Transverse colon (tissue), 3 donors: Measurements from ENCODE around the gene ACTR1B.
A peak's percentile ranks its signal among the peaks of the same experiment; 100 is the strongest.

Experiments
- EP300 ChIP-seq: sonication (generic); formaldehyde crosslinking; IDR thresholded peaks from one replicate; pipeline ENCODE4 v1.6.1; 2017; ENCODE audit warnings: antibody characterized with exemption, low read depth
- TF ChIP-seq, protein P1 (sequence below), 5 experiments: fragments of 200-600 bp in 3 of 5; fragments of 450-650 bp in 2 of 5; sonication (generic) in 3 of 5; IDR thresholded peaks; 1 replicate in 2 of 5; 2 replicates in 3 of 5; pipeline ENCODE4 v1.5.1; 2016 to 2017; ENCODE audit warnings: antibody characterized with exemption in 5 of 5, inconsistent platforms in 3 of 5, mild to moderate bottlenecking in 2 of 5, moderate library complexity in 1 of 5

DNA sequence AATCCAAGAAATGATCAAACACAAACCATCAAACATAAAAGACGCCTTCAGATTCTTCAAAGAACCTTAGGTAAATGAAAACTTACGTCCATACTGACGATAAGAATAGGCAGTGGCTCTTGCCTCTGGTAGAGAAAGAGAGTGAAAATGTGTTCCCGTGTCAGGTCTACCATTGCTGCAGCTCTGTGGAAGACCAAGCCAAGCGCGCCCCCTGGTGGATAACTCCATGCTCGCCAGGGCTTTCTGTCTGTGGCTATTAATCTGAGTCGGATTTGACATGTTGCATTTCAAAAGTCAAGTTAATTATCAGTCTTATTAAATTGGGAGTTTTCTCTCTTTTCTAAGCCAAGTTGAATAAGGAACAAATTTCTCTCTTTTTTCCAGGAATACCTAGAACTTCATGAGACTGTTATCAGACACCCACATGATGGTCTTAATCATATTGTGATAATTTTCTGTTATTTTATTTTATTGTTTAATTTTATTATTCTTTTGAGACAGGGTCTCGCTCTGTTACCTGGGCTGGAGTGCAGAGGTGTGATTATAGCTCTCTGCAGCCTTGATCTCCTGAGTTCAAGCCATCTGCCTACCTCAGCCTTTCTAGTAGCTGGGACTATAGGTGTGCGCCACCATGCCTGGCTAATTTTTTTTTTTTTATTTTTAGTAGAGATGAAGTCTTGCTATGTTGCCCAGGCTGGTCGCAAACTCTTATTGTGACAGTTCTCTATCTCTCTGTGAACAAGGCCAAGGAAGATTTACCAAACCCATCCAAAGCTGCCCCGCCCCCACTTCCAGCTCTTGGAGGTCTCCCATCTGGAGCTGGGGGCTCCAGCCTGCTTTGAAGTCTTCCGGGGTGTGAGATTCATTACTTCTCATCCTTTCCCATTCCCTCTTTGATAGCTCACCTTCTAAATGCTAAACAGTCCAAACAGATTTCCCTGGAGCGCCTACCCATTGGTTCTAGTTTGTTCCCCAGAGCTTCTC lies 33.7 kb upstream of the ACTR1B start:
- TF ChIP-seq, protein P1, sequence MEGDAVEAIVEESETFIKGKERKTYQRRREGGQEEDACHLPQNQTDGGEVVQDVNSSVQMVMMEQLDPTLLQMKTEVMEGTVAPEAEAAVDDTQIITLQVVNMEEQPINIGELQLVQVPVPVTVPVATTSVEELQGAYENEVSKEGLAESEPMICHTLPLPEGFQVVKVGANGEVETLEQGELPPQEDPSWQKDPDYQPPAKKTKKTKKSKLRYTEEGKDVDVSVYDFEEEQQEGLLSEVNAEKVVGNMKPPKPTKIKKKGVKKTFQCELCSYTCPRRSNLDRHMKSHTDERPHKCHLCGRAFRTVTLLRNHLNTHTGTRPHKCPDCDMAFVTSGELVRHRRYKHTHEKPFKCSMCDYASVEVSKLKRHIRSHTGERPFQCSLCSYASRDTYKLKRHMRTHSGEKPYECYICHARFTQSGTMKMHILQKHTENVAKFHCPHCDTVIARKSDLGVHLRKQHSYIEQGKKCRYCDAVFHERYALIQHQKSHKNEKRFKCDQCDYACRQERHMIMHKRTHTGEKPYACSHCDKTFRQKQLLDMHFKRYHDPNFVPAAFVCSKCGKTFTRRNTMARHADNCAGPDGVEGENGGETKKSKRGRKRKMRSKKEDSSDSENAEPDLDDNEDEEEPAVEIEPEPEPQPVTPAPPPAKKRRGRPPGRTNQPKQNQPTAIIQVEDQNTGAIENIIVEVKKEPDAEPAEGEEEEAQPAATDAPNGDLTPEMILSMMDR (IDR thresholded peaks at IDR 0.05), result peak; percentile 94 to 99 (median 97)
- no peak for TF ChIP-seq EP300
